C4-2B (cell line): Measurements from ENCODE around the gene H2AZ2.

Experiments
- ZFX ChIP-seq: fragments of 450-650 bp; IDR thresholded peaks from 2 replicates; pipeline ENCODE4 v1.6.1; 2017
- TF ChIP-seq, protein P1 (sequence below): fragments of 450-650 bp; conservative IDR thresholded peaks from 2 replicates; pipeline ENCODE4 v1.5.1; 2017; ENCODE audit warnings: mild to moderate bottlenecking

DNA sequence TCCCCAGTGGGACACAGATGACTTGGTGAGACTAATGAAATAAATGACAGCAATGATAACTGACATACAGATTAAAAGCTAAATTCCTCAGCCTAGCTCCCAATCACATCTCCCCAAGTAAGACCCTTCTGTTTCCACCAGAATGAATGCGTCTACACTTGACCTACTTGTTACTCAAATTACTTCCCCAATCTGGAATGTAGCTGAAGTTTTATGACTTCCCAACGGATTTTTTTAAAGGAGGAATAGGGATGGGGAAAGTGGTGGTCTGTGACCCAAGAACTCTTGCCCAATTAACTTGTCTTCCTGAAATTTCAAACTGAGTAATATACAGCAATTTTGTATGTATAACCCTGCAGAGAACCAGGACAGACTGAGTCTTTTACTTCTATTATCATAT, 9.1 kb downstream of the H2AZ2 start:
- TF ChIP-seq, protein P1, sequence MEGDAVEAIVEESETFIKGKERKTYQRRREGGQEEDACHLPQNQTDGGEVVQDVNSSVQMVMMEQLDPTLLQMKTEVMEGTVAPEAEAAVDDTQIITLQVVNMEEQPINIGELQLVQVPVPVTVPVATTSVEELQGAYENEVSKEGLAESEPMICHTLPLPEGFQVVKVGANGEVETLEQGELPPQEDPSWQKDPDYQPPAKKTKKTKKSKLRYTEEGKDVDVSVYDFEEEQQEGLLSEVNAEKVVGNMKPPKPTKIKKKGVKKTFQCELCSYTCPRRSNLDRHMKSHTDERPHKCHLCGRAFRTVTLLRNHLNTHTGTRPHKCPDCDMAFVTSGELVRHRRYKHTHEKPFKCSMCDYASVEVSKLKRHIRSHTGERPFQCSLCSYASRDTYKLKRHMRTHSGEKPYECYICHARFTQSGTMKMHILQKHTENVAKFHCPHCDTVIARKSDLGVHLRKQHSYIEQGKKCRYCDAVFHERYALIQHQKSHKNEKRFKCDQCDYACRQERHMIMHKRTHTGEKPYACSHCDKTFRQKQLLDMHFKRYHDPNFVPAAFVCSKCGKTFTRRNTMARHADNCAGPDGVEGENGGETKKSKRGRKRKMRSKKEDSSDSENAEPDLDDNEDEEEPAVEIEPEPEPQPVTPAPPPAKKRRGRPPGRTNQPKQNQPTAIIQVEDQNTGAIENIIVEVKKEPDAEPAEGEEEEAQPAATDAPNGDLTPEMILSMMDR, result no peak
- TF ChIP-seq ZFX, result no peak
